Measurements from ENCODE around the gene ACTL7A. TPM values are rescaled to one million over a fixed set of nuclear protein-coding genes. Genes with fewer than 3 reads are reported as not detected.

The ACTL7A gene
- total RNA-seq, 2 experiments from 2014 or later: not detected

Other genes with a start within 250 kb of the ACTL7A start
- gene ACTL7B, start 6.3 kb upstream of the ACTL7A start, total RNA-seq: not detected
- gene ELP1, start 71.9 kb downstream of the ACTL7A start, total RNA-seq: 10 to 100 TPM; 19.9 to 21.6 TPM
- gene ABITRAM, start 72.1 kb downstream of the ACTL7A start, total RNA-seq: 10 to 100 TPM; 10.0 to 10.1 TPM
- gene CTNNAL1, start 151.2 kb downstream of the ACTL7A start, total RNA-seq: 10 to 100 TPM; 13.2 to 13.3 TPM

Data from activated CD4-positive, alpha-beta memory T cell treated with anti-CD3 and anti-CD28 coated beads, Interleukin-2, amount 10 ng/mL, durations not matched to agents 7 days and 5 days (primary cell).